RKO (cell line): ENCODE measurements around the gene COL4A3.
"Not testable (repeated sequence)": the region's sequence is repeated elsewhere in the genome, so short reads cannot be mapped to it uniquely, and the experiment has no call there.

Experiments
- DNase-seq: peaks from one replicate; pipeline ENCODE4 v3.0.0-alpha.2; 2016; ENCODE audit warnings: low spot score

Gene COL4A3

GRCh38 chr2:227160164-227160563 is 4.3 kb upstream of the COL4A3 start:
- DNase-seq: no peak

GRCh38 chr2:227161947-227162346 is 2.5 kb upstream of the COL4A3 start:
- DNase-seq: no peak

GRCh38 chr2:227163485-227163997 is 883 bp upstream of the COL4A3 start:
- DNase-seq: no peak

GRCh38 chr2:227164763-227165291 is 403 bp downstream of the COL4A3 start:
- DNase-seq: no peak

- not testable (repeated sequence) for DNase-seq
Measured at GRCh38 chr2:227171779-227172178, 7.4 kb downstream of the COL4A3 start.

GRCh38 chr2:227177592-227178336 is 13.3 kb downstream of the COL4A3 start:
- no peak for DNase-seq

- no peak for DNase-seq
Measured at GRCh38 chr2:227179988-227180685, 15.7 kb downstream of the COL4A3 start.

GRCh38 chr2:227180770-227181169 is 16.3 kb downstream of the COL4A3 start:
- DNase-seq: no peak

GRCh38 chr2:227182765-227183164 is 18.3 kb downstream of the COL4A3 start:
- DNase-seq: no peak

- no peak for DNase-seq
Measured at GRCh38 chr2:227183657-227184367, 19.4 kb downstream of the COL4A3 start.

- DNase-seq: no peak
Measured at GRCh38 chr2:227185615-227186232, 21.3 kb downstream of the COL4A3 start.

- no peak for DNase-seq
Measured at GRCh38 chr2:227186751-227187150, 22.3 kb downstream of the COL4A3 start.

- DNase-seq: no peak
Measured at GRCh38 chr2:227188292-227188691, 23.9 kb downstream of the COL4A3 start.

- DNase-seq: no peak
Measured at GRCh38 chr2:227191367-227191766, 26.9 kb downstream of the COL4A3 start.

GRCh38 chr2:227192491-227192890 is 28.1 kb downstream of the COL4A3 start:
- no peak for DNase-seq

GRCh38 chr2:227194219-227194618 is 29.8 kb downstream of the COL4A3 start:
- no peak for DNase-seq

- DNase-seq: no peak
Measured at GRCh38 chr2:227198866-227199265, 34.4 kb downstream of the COL4A3 start.

GRCh38 chr2:227201771-227202170 is 37.3 kb downstream of the COL4A3 start:
- DNase-seq: no peak

GRCh38 chr2:227204452-227204851 is 40.0 kb downstream of the COL4A3 start:
- DNase-seq: no peak

GRCh38 chr2:227205701-227206100 is 41.3 kb downstream of the COL4A3 start:
- DNase-seq: no peak

- DNase-seq: no peak
Measured at GRCh38 chr2:227206406-227206805, 42.0 kb downstream of the COL4A3 start.

- no peak for DNase-seq
Measured at GRCh38 chr2:227207573-227207972, 43.1 kb downstream of the COL4A3 start.
